Activated CD4-positive, alpha-beta T cell treated with anti-CD3 and anti-CD28 coated beads for 36 hours (primary cell): ENCODE measurements around the gene BBS2. TPM values are rescaled to one million over a fixed set of nuclear protein-coding genes. Genes with fewer than 3 reads are reported as not detected.

Experiments used
- total RNA-seq, 2 experiments: library from RNA; stranded (reverse); gene quantifications; one replicate each; pipeline ENCODE4 v1.2.3, GENCODE V29; 2021

BBS2 gene
- total RNA-seq, 2 experiments from 2014 or later = 15.4 to 23.2 TPM

Other genes starting within 250 kb of the BBS2 start
- gene AMFR, start 94.5 kb downstream of the BBS2 start, total RNA-seq = 10 to 100 TPM; 34.0 to 48.0 TPM
- 100 to 1,000 TPM; 333 to 349 TPM for gene NUDT21, start 68.7 kb downstream of the BBS2 start, total RNA-seq
- gene OGFOD1, start 68.5 kb downstream of the BBS2 start, total RNA-seq = 10 to 100 TPM; 56.2 to 64.1 TPM
- not detected for gene MT4, start 45.0 kb upstream of the BBS2 start, total RNA-seq
- gene MT3, start 69.5 kb upstream of the BBS2 start, total RNA-seq = 10 to 100 TPM; 10.6 to 27.0 TPM
- gene MT2A, start 88.6 kb upstream of the BBS2 start, total RNA-seq = 100 to 1,000 TPM; 114 to 380 TPM
- gene MT1E, start 105.8 kb upstream of the BBS2 start, total RNA-seq = 100 to 1,000 TPM in 1 of 2 experiments, 10 to 100 TPM in 1; 61.1 to 108 TPM
- not detected for gene MT1M, start 112.6 kb upstream of the BBS2 start, total RNA-seq
- gene MT1A, start 118.6 kb upstream of the BBS2 start, total RNA-seq = 1 to 10 TPM in 1 of 2 experiments, under 1 TPM in 1; 0.74 to 1.1 TPM
- not detected for gene MT1B, start 131.9 kb upstream of the BBS2 start, total RNA-seq
- gene MT1F, start 137.9 kb upstream of the BBS2 start, total RNA-seq = 1 to 10 TPM; 7.0 to 7.1 TPM
- gene MT1G, start 148.0 kb upstream of the BBS2 start, total RNA-seq = 10 to 100 TPM; 14.7 TPM
- under 1 TPM in 1 of 2 experiments, not detected in 1; 0.61 TPM for gene MT1H, start 149.8 kb upstream of the BBS2 start, total RNA-seq
- gene MT1X, start 162.4 kb upstream of the BBS2 start, total RNA-seq = 10 to 100 TPM; 46.8 to 59.3 TPM
- gene NUP93, start 210.1 kb upstream of the BBS2 start, total RNA-seq = 100 to 1,000 TPM; 131 to 154 TPM